Putamen (tissue), 1 donor: ENCODE measurements around the gene SLX4IP.
A peak's percentile ranks its signal among the peaks of the same experiment; 100 is the strongest.
"Not testable (repeated sequence)": the region's sequence is repeated elsewhere in the genome, so short reads cannot be mapped to it uniquely, and the experiment has no call there.

Source experiments
- DNase-seq: peaks from one replicate; pipeline ENCODE4 v3.0.0-alpha.2; 2016; ENCODE audit warnings: low spot score

The SLX4IP gene

GRCh38 chr20:10434832-10435812 is at the start of gene SLX4IP:
Gene SLX4IP (plus strand): TSS chr20:10435305. CDS start chr20:10458205, 22,900 bp downstream.
- peak; percentile 99 for DNase-seq

- no peak for DNase-seq
Measured at GRCh38 chr20:10385850-10386544, 49.1 kb upstream of the SLX4IP start.

GRCh38 chr20:10387686-10388085 is 47.4 kb upstream of the SLX4IP start:
- DNase-seq, result no peak

GRCh38 chr20:10388597-10388996 is 46.5 kb upstream of the SLX4IP start:
- DNase-seq, result no peak

- no peak for DNase-seq
Measured at GRCh38 chr20:10390709-10391108, 44.4 kb upstream of the SLX4IP start.

- not testable (repeated sequence) for DNase-seq
Measured at GRCh38 chr20:10394752-10395151, 40.4 kb upstream of the SLX4IP start.

- no peak for DNase-seq
Measured at GRCh38 chr20:10398834-10399369, 36.2 kb upstream of the SLX4IP start.

GRCh38 chr20:10402938-10403608 is 32.0 kb upstream of the SLX4IP start:
- no peak for DNase-seq

GRCh38 chr20:10404023-10404628 is 31.0 kb upstream of the SLX4IP start:
- no peak for DNase-seq

- DNase-seq, result no peak
Measured at GRCh38 chr20:10404959-10405530, 30.1 kb upstream of the SLX4IP start.

- DNase-seq, result peak; percentile 53
Measured at GRCh38 chr20:10408108-10408813, 26.8 kb upstream of the SLX4IP start.

GRCh38 chr20:10411673-10412072 is 23.4 kb upstream of the SLX4IP start:
- no peak for DNase-seq

- no peak for DNase-seq
Measured at GRCh38 chr20:10412591-10413408, 22.3 kb upstream of the SLX4IP start.

GRCh38 chr20:10415013-10415650 is 20.0 kb upstream of the SLX4IP start:
- DNase-seq, result no peak

GRCh38 chr20:10417218-10417617 is 17.9 kb upstream of the SLX4IP start:
- DNase-seq, result not testable (repeated sequence)

GRCh38 chr20:10419550-10420133 is 15.5 kb upstream of the SLX4IP start:
- no peak for DNase-seq

- no peak for DNase-seq
Measured at GRCh38 chr20:10423735-10424134, 11.4 kb upstream of the SLX4IP start.

- peak; percentile 52 for DNase-seq
Measured at GRCh38 chr20:10427060-10427692, 7.9 kb upstream of the SLX4IP start.
